Measurements from ENCODE around the gene GRAMD1B.
A peak's percentile ranks its signal among the peaks of the same experiment; 100 is the strongest.

GRAMD1B gene

GRCh38 chr11:123521001-123521400 is 90.9 kb downstream of the GRAMD1B start:
- H3K4me3 ChIP-seq (ENCODE audit: low read depth, low read length) = no peak overlapping the region
- TF ChIP-seq CTCF (IDR thresholded peaks at IDR 0.05; ENCODE audit: low read depth, low read length) = no peak

- H3K4me3 ChIP-seq (ENCODE audit: low read depth, low read length) = no peak overlapping the region
- TF ChIP-seq CTCF (IDR thresholded peaks at IDR 0.05; ENCODE audit: low read depth, low read length) = no peak
Observed at GRCh38 chr11:123521930-123522329, 91.9 kb downstream of the GRAMD1B start.

GRCh38 chr11:123523539-123523938 is 93.5 kb downstream of the GRAMD1B start:
- no peak overlapping the region for H3K4me3 ChIP-seq (ENCODE audit: low read depth, low read length)
- no peak for TF ChIP-seq CTCF (IDR thresholded peaks at IDR 0.05; ENCODE audit: low read depth, low read length)

- peak overlapping the region; percentile 28; the same call in 1 of the 2 replicates for H3K4me3 ChIP-seq (ENCODE audit: low read depth, low read length)
- TF ChIP-seq CTCF (IDR thresholded peaks at IDR 0.05; ENCODE audit: low read depth, low read length) = no peak
Observed at GRCh38 chr11:123525097-123525496, 95.0 kb downstream of the GRAMD1B start.

GRCh38 chr11:123525511-123525918 is 95.4 kb downstream of the GRAMD1B start:
- peak overlapping the region; percentile 28; the same call in 1 of the 2 replicates for H3K4me3 ChIP-seq (ENCODE audit: low read depth, low read length)
- TF ChIP-seq CTCF (IDR thresholded peaks at IDR 0.05; ENCODE audit: low read depth, low read length) = no peak

- no peak overlapping the region for H3K4me3 ChIP-seq (ENCODE audit: low read depth, low read length)
- TF ChIP-seq CTCF (IDR thresholded peaks at IDR 0.05; ENCODE audit: low read depth, low read length) = no peak
Observed at GRCh38 chr11:123526027-123526805, 96.1 kb downstream of the GRAMD1B start.

- no peak for TF ChIP-seq CTCF (IDR thresholded peaks at IDR 0.05; ENCODE audit: low read depth, low read length)
Observed at GRCh38 chr11:123526918-123527317, 96.8 kb downstream of the GRAMD1B start.

More at GRCh38 chr11:123526918-123527317, 96.8 kb downstream of the GRAMD1B start:
- H3K4me3 ChIP-seq (ENCODE audit: low read depth, low read length) = no peak overlapping the region

Data from WI38 (cell line).